ENCODE data around the gene TMEM198. TPM values are rescaled to one million over a fixed set of nuclear protein-coding genes. Genes with fewer than 3 reads are reported as not detected.

Gene TMEM198
- total and polyA plus RNA-seq, 2 experiments from 2014 or later: 8.0 to 10.4 TPM

- 89% methylated on average over 12 of the region's 13 CpGs for WGBS (ENCODE audit: low lambda C conversion rate, missing lambda C conversion rate)
- Histone ChIP-seq H3K4me1 (ENCODE audit: insufficient read depth) (peaks cover 21% of the 10 kb centered on the region), H2AFZ (peak within 1 kb of the TSS; percentile 22), H4K20me1 (ENCODE audit: insufficient read depth, poor library complexity, severe bottlenecking) (peaks cover 10% of the 10 kb centered on the region), H3K4me2 (peak within 1 kb of the TSS; percentile 75), H3K27ac (peak within 1 kb of the TSS; percentile 88), H3K4me3 (peak within 1 kb of the TSS; percentile 79), H3K27me3 (no peaks in the 10 kb centered on the region), H3K36me3 (replicated peaks; ENCODE audit: insufficient read depth, low read depth) (no peaks in the 10 kb centered on the region), H3K79me2 (peaks cover 15% of the 10 kb centered on the region), H3K9me3 (ENCODE audit: low read depth) (no peaks in the 10 kb centered on the region), H3K9me2 (replicated peaks; ENCODE audit: insufficient read depth) (no peaks in the 10 kb centered on the region)
- DNase-seq (ENCODE audit: low spot score): no peak
- TF ChIP-seq EZH2phosphoT487 (IDR thresholded peaks at IDR 0.05; ENCODE audit: low read depth, severe bottlenecking, unreplicated experiment) (no peak), EZH2 (IDR thresholded peaks at IDR 0.05; ENCODE audit: borderline replicate concordance) (no peak)
- TF ChIP-seq, protein P1, sequence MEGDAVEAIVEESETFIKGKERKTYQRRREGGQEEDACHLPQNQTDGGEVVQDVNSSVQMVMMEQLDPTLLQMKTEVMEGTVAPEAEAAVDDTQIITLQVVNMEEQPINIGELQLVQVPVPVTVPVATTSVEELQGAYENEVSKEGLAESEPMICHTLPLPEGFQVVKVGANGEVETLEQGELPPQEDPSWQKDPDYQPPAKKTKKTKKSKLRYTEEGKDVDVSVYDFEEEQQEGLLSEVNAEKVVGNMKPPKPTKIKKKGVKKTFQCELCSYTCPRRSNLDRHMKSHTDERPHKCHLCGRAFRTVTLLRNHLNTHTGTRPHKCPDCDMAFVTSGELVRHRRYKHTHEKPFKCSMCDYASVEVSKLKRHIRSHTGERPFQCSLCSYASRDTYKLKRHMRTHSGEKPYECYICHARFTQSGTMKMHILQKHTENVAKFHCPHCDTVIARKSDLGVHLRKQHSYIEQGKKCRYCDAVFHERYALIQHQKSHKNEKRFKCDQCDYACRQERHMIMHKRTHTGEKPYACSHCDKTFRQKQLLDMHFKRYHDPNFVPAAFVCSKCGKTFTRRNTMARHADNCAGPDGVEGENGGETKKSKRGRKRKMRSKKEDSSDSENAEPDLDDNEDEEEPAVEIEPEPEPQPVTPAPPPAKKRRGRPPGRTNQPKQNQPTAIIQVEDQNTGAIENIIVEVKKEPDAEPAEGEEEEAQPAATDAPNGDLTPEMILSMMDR (IDR thresholded peaks at IDR 0.05; ENCODE audit: poor library complexity): no peak
Observed at GRCh38 chr2:219572237-219573001, 28.6 kb downstream of the TMEM198 start, which contains the start of gene INHA. INHA (plus strand) TSS chr2:219572310; CDS start chr2:219572375, 65 bp downstream.

DNA sequence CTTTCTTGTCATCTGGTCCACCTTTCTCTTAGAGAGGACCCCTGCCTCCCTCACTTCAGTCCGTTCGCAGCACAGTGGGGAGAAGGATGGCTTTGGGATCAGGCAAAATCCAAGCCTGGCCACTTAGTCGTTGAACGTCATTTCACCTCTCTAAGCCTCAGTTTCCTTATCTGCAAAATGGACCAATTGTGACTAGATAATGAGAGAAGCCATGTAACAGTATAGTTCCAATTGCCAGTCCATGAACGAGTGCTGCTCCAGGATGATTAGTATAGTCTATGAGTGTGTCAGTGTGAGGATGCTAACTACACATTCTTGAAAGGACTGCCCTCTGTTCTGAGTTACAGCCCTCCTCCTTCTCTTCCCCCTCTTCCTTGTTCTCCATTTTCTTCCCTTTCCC lies 29.3 kb downstream of the TMEM198 start:
- no peaks in the 10 kb centered on the region for H3K9me3 ChIP-seq (ENCODE audit: low read depth)
- WGBS (ENCODE audit: low lambda C conversion rate, missing lambda C conversion rate): 92% methylated on average over 5 of the region's 5 CpGs
- H3K9me2 ChIP-seq (replicated peaks; ENCODE audit: insufficient read depth): no peaks in the 10 kb centered on the region
- H2AFZ ChIP-seq: no peak overlapping the region
- no peak overlapping the region for H3K4me3 ChIP-seq
- H3K27me3 ChIP-seq: no peaks in the 10 kb centered on the region
- H3K4me1 ChIP-seq (ENCODE audit: insufficient read depth): peaks cover 21% of the 10 kb centered on the region
- peaks cover 15% of the 10 kb centered on the region for H3K79me2 ChIP-seq
- no peak for DNase-seq (ENCODE audit: low spot score)
- no peak overlapping the region for H3K4me2 ChIP-seq
- peaks cover 10% of the 10 kb centered on the region for H4K20me1 ChIP-seq (ENCODE audit: insufficient read depth, poor library complexity, severe bottlenecking)
- no peaks in the 10 kb centered on the region for H3K36me3 ChIP-seq (replicated peaks; ENCODE audit: insufficient read depth, low read depth)
- TF ChIP-seq EZH2 (IDR thresholded peaks at IDR 0.05; ENCODE audit: borderline replicate concordance): no peak
- TF ChIP-seq EZH2phosphoT487 (IDR thresholded peaks at IDR 0.05; ENCODE audit: low read depth, severe bottlenecking, unreplicated experiment): no peak
- TF ChIP-seq, protein P1 (IDR thresholded peaks at IDR 0.05; ENCODE audit: poor library complexity): no peak
- no peak overlapping the region for H3K27ac ChIP-seq

DNA sequence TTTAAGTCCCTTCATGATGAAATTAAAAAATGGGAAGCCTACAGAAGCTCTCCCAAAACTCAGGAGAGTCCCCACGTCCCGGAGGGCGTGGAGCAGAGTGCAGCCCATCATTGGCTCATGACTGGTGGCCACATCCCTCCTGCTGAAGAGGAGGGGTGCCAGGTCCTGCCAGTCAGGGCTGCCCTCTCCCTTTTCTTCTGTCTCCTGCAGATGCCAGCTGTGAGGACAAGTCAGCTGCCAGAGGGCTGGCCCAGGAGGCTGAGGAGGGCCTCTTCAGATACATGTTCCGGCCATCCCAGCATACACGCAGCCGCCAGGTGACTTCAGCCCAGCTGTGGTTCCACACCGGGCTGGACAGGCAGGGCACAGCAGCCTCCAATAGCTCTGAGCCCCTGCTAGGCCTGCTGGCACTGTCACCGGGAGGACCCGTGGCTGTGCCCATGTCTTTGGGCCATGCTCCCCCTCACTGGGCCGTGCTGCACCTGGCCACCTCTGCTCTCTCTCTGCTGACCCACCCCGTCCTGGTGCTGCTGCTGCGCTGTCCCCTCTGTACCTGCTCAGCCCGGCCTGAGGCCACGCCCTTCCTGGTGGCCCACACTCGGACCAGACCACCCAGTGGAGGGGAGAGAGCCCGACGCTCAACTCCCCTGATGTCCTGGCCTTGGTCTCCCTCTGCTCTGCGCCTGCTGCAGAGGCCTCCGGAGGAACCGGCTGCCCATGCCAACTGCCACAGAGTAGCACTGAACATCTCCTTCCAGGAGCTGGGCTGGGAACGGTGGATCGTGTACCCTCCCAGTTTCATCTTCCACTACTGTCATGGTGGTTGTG lies 30.9 kb downstream of the TMEM198 start:
- TF ChIP-seq EZH2phosphoT487 (IDR thresholded peaks at IDR 0.05; ENCODE audit: low read depth, severe bottlenecking, unreplicated experiment) (no peak), EZH2 (IDR thresholded peaks at IDR 0.05; ENCODE audit: borderline replicate concordance) (no peak)
- TF ChIP-seq, protein P1 (IDR thresholded peaks at IDR 0.05; ENCODE audit: poor library complexity): no peak
- Histone ChIP-seq H3K27me3 (no peaks in the 10 kb centered on the region), H3K36me3 (replicated peaks; ENCODE audit: insufficient read depth, low read depth) (no peaks in the 10 kb centered on the region), H3K9me2 (replicated peaks; ENCODE audit: insufficient read depth) (no peaks in the 10 kb centered on the region), H3K9me3 (ENCODE audit: low read depth) (no peaks in the 10 kb centered on the region), H3K27ac (no peak overlapping the region), H2AFZ (no peak overlapping the region), H3K4me1 (ENCODE audit: insufficient read depth) (peaks cover 21% of the 10 kb centered on the region), H3K4me3 (no peak overlapping the region), H3K4me2 (no peak overlapping the region), H4K20me1 (ENCODE audit: insufficient read depth, poor library complexity, severe bottlenecking) (peaks cover 7% of the 10 kb centered on the region), H3K79me2 (peaks cover 7% of the 10 kb centered on the region)
- 90% methylated on average over 20 of the region's 22 CpGs for WGBS (ENCODE audit: low lambda C conversion rate, missing lambda C conversion rate)
- DNase-seq (ENCODE audit: low spot score): no peak
